HepG2 (cell line): Measurements from ENCODE around the gene AGMO. TPM values are rescaled to one million over a fixed set of nuclear protein-coding genes. Genes with fewer than 3 reads are reported as not detected.

ENCODE experiments used
- ATAC-seq: fragments of 200-7000 bp; cut with Tn5 transposase; 3 replicates; pipeline ENCODE4 v1.9.1; 2020; ENCODE audit warnings: mild to moderate bottlenecking, moderate library complexity
- BruUV-seq: library from RNA; stranded (reverse); fragments of 400-500 nt; replicated peaks from 2 replicates; lab custom pipeline; 2021; lab: Mats Ljungman, UMichigan
- CTCF ChIA-PET: fragments of 300-600 bp; formaldehyde crosslinking; extraction: SDS; loops from one replicate; lab custom pipeline; 2021; ENCODE audit warnings: low total read pairs, inconsistent platforms, low intra/inter-chr PET ratio; lab: Yijun Ruan, JAX
- POLR2A ChIA-PET: fragments of 350-600 bp; sonication (Branson Sonifier 250); formaldehyde crosslinking; loops from one replicate; lab custom pipeline; 2020; ENCODE audit warnings: antibody characterized with exemption, inconsistent platforms; lab: Yijun Ruan, JAX
- DNase-seq: peaks from one replicate; pipeline ENCODE4 v3.0.0-alpha.2; 2015; ENCODE audit warnings: low spot score
- FAIRE-seq: peaks from 3 replicates; lab custom pipeline; 2011; peaks lifted over from hg19 to GRCh38; lab: Jason Lieb, UNC
- H2AFZ ChIP-seq: one replicate; pipeline ENCODE4 v1.6.1; 2011; ENCODE audit warnings: low read length, inconsistent platforms
- H3K27ac ChIP-seq: fragments of 300-600 bp; 3 replicates; pipeline ENCODE4 v1.8.0; 2011; ENCODE audit warnings: mixed run types, mild to moderate bottlenecking, mixed read lengths, low read length, inconsistent platforms; ENCODE audit not compliant: insufficient read depth; ENCODE audit errors: extremely low read length
- H3K27me3 ChIP-seq, 2 experiments: fragments of 200-600 bp in 1 of 2; 2 replicates in 1 of 2; 3 replicates in 1 of 2; pipeline versions ENCODE4 v1.6.0 to v1.8.0; 2011; ENCODE audit warnings: low read length in 2 of 2, mild to moderate bottlenecking in 2 of 2, moderate library complexity in 2 of 2, inconsistent platforms in 1 of 2; ENCODE audit not compliant: insufficient read depth in 2 of 2, control insufficient read depth in 1 of 2
- H3K36me3 ChIP-seq, 2 experiments: fragments of 200-600 bp in 1 of 2; replicated peaks in 1 of 2; 2 replicates in 1 of 2; 3 replicates in 1 of 2; pipeline versions ENCODE4 v1.5.1 to v1.8.0; 2011; ENCODE audit warnings: low read length in 2 of 2, inconsistent platforms in 1 of 2; ENCODE audit not compliant: insufficient read depth in 2 of 2, control insufficient read depth in 1 of 2
- H3K4me1 ChIP-seq: 2 replicates; pipeline ENCODE4 v1.5.1; 2012; ENCODE audit warnings: low read length, inconsistent platforms; ENCODE audit not compliant: insufficient read depth
- H3K4me2 ChIP-seq: 2 replicates; pipeline ENCODE4 v1.6.0; 2011; ENCODE audit warnings: low read depth, low read length, inconsistent platforms
- H3K4me3 ChIP-seq, 3 experiments: fragments of 200-600 bp in 1 of 3; sonication (generic), shearing (Covaris generic) in 1 of 3; replicated peaks in 1 of 3; 2 replicates each; pipeline ENCODE4 v1.5.1; 2011 to 2016; ENCODE audit warnings: low read length in 3 of 3, inconsistent platforms in 2 of 3, low read depth in 2 of 3, mild to moderate bottlenecking in 2 of 3, control low read depth in 1 of 3, mixed read lengths in 1 of 3; ENCODE audit not compliant: insufficient read depth in 1 of 3
- H3K79me2 ChIP-seq: one replicate; pipeline ENCODE4 v1.6.1; 2011; ENCODE audit warnings: low read length, inconsistent platforms; ENCODE audit not compliant: insufficient read depth
- H3K9ac ChIP-seq: 2 replicates; pipeline ENCODE4 v1.6.0; 2011; ENCODE audit warnings: mild to moderate bottlenecking, low read depth, low read length, inconsistent platforms; ENCODE audit not compliant: insufficient read depth
- H3K9me3 ChIP-seq: 2 replicates; pipeline ENCODE4 v1.5.1; 2012; ENCODE audit warnings: mild to moderate bottlenecking, low read length
- H4K20me1 ChIP-seq: 2 replicates; pipeline ENCODE4 v1.6.0; 2011; ENCODE audit warnings: inconsistent platforms, mild to moderate bottlenecking, low read length, moderate library complexity; ENCODE audit not compliant: insufficient read depth
- CREM ChIP-seq, 2 experiments: sonication (generic) in 1 of 2; formaldehyde crosslinking in 1 of 2; IDR thresholded peaks; 2 replicates each; pipeline versions ENCODE4 v1.4.0 to v1.6.1; 2016 to 2020; ENCODE audit warnings: antibody characterized with exemption in 1 of 2, mild to moderate bottlenecking in 1 of 2, missing genetic modification reagents in 1 of 2
- HOXA7 ChIP-seq: sonication (generic); formaldehyde crosslinking; IDR thresholded peaks from 2 replicates; pipeline ENCODE4 v1.8.1; 2022; ENCODE audit warnings: mild to moderate bottlenecking, missing genetic modification reagents, moderate library complexity
- IRF2 ChIP-seq: IDR thresholded peaks from 2 replicates; pipeline ENCODE4 v1.6.1; 2018; ENCODE audit warnings: missing genetic modification reagents, missing compliant biosample characterization
- KAT8 ChIP-seq: IDR thresholded peaks from 2 replicates; pipeline ENCODE4 v1.6.1; 2016; ENCODE audit warnings: missing genetic modification reagents, missing compliant biosample characterization
- LRRFIP1 ChIP-seq: sonication (generic); formaldehyde crosslinking; conservative IDR thresholded peaks from 2 replicates; pipeline ENCODE4 v1.4.0; 2020; ENCODE audit warnings: missing genetic modification reagents
- PHF21A ChIP-seq: sonication (generic); formaldehyde crosslinking; IDR thresholded peaks from 2 replicates; pipeline ENCODE4 v1.5.0; 2020; ENCODE audit warnings: mild to moderate bottlenecking, missing genetic modification reagents
- SALL1 ChIP-seq: sonication (generic); formaldehyde crosslinking; IDR thresholded peaks from 2 replicates; pipeline ENCODE4 v1.8.0; 2022; ENCODE audit warnings: mild to moderate bottlenecking, missing genetic modification reagents
- STAT5B ChIP-seq: sonication (generic); formaldehyde crosslinking; IDR thresholded peaks from 2 replicates; pipeline ENCODE4 v1.4.0; 2020; ENCODE audit warnings: missing genetic modification reagents
- ZNF543 ChIP-seq: sonication (generic); formaldehyde crosslinking; IDR thresholded peaks from 2 replicates; pipeline ENCODE4 v1.4.0; 2020; ENCODE audit warnings: mild to moderate bottlenecking, missing genetic modification reagents
- ZNF672 ChIP-seq: sonication (generic); formaldehyde crosslinking; IDR thresholded peaks from 2 replicates; pipeline ENCODE4 v1.8.1; 2022; ENCODE audit warnings: missing genetic modification reagents
- ZNF740 ChIP-seq: sonication (generic); formaldehyde crosslinking; IDR thresholded peaks from 2 replicates; pipeline ENCODE4 v1.4.0; 2020; ENCODE audit warnings: missing genetic modification reagents
- WGBS: methylation state at CpG from one replicate; pipeline ENCODE4 v1.1.6; 2017; ENCODE audit warnings: low lambda C conversion rate; 5-methylcytosine and 5-hydroxymethylcytosine counted together
- in situ Hi-C: cut with HindIII; loops from 2 replicates; pipeline ENCODE4 v1.10.0; 2017; ENCODE audit warnings: low pct_unique_long_range_greater_than_20kb; ENCODE audit not compliant: extremely low pct_ligation_motif_present
- intact Hi-C: fragments of 100-400 bp; cut with micrococcal nuclease; formaldehyde crosslinking; loops from one replicate; pipeline ENCODE4 v1.10.0; 2022; ENCODE audit not compliant: unreplicated experiment
- polyA plus RNA-seq, 8 experiments: library from polyadenylated mRNA; depleted of rRNA in 3 of 8; stranded (reverse) in 7 of 8; unstranded in 1 of 8; fragments of >200 nt; fragmentation: Illumina TruSeq in 4 of 8; extraction: Trizol in 4 of 8; gene quantifications; 2 replicates each; pipeline versions ENCODE4 v1.2.1 to v1.2.3, GENCODE V29; 2011 to 2016; ENCODE audit warnings: low read depth in 4 of 8, missing spikeins in 1 of 8, mixed read lengths in 1 of 8; ENCODE audit not compliant: insufficient read depth in 1 of 8
- total RNA-seq, 5 experiments: library from RNA; depleted of rRNA; stranded (reverse); fragments of >200 nt; fragmentation: Illumina TruSeq; extraction: Trizol; gene quantifications; 2 replicates each; pipeline ENCODE4 v1.2.3, GENCODE V29; 2016; ENCODE audit warnings: low read depth in 1 of 5

The AGMO gene
- total and polyA plus RNA-seq, 2 of the 13 experiments (the other 11 are each of a cell fraction or from before 2014, with no cell fraction given), result 0.22 to 0.50 TPM

- no peaks in the 10 kb centered on the region for H4K20me1 ChIP-seq
- FAIRE-seq, result no peak
- POLR2A ChIA-PET, result no interaction called here
Observed at GRCh38 chr7:15176089-15176488, 385.7 kb downstream of the AGMO start.

More at GRCh38 chr7:15176089-15176488, 385.7 kb downstream of the AGMO start:
- intact Hi-C loops (no loop called here), in situ Hi-C loops (no loop called here)
- Histone ChIP-seq H3K27ac (no peak overlapping the region), H3K36me3 (no peaks in the 10 kb centered on the region), H3K4me3 (no peak overlapping the region), H3K27me3 (no peaks in the 10 kb centered on the region), H3K79me2 (no peaks in the 10 kb centered on the region), H2AFZ (no peak overlapping the region), H3K9ac (no peak overlapping the region), H3K4me1 (no peaks in the 10 kb centered on the region), H3K4me2 (no peak overlapping the region), H3K9me3 (peaks cover 39% of the 10 kb centered on the region)
- BruUV-seq, result no TSS peak
- ATAC-seq, result no peak
- no peak for DNase-seq
- CTCF ChIA-PET, result no interaction called here
- WGBS, result 1% methylated on average over 4 of the region's 4 CpGs
- no peak for TF ChIP-seq ZNF740
- TF ChIP-seq KAT8 (CRISPR knock-in tag), result no peak
- no peak for TF ChIP-seq IRF2
- TF ChIP-seq LRRFIP1 (CRISPR knock-in tag), result no peak
- no peak for TF ChIP-seq PHF21A
- no peak for TF ChIP-seq ZNF543 (CRISPR knock-in tag)
- no peak for TF ChIP-seq HOXA7
- no peak for TF ChIP-seq SALL1
- TF ChIP-seq ZNF672 (CRISPR knock-in tag), result no peak
- TF ChIP-seq CREM (IDR thresholded peaks at IDR 0.05), result no peak
- TF ChIP-seq CREM (CRISPR knock-in tag; IDR thresholded peaks at IDR 0.05), result no peak
- TF ChIP-seq STAT5B (CRISPR knock-in tag), result no peak
